Activated T-helper 1 cell treated with anti-CD3 and anti-CD28 coated beads, Interleukin-12 subunit alpha, Interleukin-12 subunit beta, Interleukin-2, Interleukin-4 antibody, amounts not matched to agents 30 ng/mL and 10 ng/mL and 1 ng/mL, durations not matched to agents 14 hours and 24 hours and 36 hours (primary cell): Measurements from ENCODE around the gene OTOG. TPM values are rescaled to one million over a fixed set of nuclear protein-coding genes. Genes with fewer than 3 reads are reported as not detected.

ENCODE experiments used
- DNase-seq: peaks from one replicate; pipeline ENCODE4 v3.0.0; 2021; ENCODE audit warnings: low spot score
- H3K27ac Mint-ChIP-seq: one replicate; pipeline ENCODE4 v1.8.0; 2021; ENCODE audit warnings: mild to moderate bottlenecking, mixed read lengths
- H3K27me3 Mint-ChIP-seq: one replicate; pipeline ENCODE4 v1.8.0; 2022; ENCODE audit warnings: mild to moderate bottlenecking, moderate library complexity, mixed read lengths; ENCODE audit not compliant: insufficient read depth
- H3K36me3 Mint-ChIP-seq: one replicate; pipeline ENCODE4 v1.8.0; 2021; ENCODE audit warnings: low read depth, mixed read lengths
- H3K4me1 Mint-ChIP-seq: one replicate; pipeline ENCODE4 v1.8.0; 2021; ENCODE audit warnings: low read depth, mixed read lengths
- H3K4me3 Mint-ChIP-seq: one replicate; pipeline ENCODE4 v1.8.0; 2021; ENCODE audit warnings: mild to moderate bottlenecking, moderate library complexity, mixed read lengths
- H3K9me3 Mint-ChIP-seq: one replicate; pipeline ENCODE4 v1.8.0; 2021; ENCODE audit warnings: mixed read lengths
- intact Hi-C: fragments of 100-400 bp; cut with micrococcal nuclease; formaldehyde crosslinking; loops from one replicate; pipeline ENCODE4 v1.15.1; 2024
- total RNA-seq: library from RNA; stranded (reverse); gene quantifications from 2 replicates; pipeline ENCODE4 v1.2.3, GENCODE V29; 2022

Gene OTOG
- total RNA-seq, 1 donor from 2014 or later = not detected

- Mint-ChIP-seq H3K4me1 (peaks cover 16% of the 10 kb centered on the region), H3K9me3 (no peaks in the 10 kb centered on the region), H3K4me3 (no peak overlapping the region), H3K27ac (no peak overlapping the region), H3K36me3 (no peaks in the 10 kb centered on the region), H3K27me3 (peaks cover 8% of the 10 kb centered on the region)
- no peak for DNase-seq
- intact Hi-C loops = no loop called here
These were observed 55.3 kb downstream of the OTOG start for GRCh38 chr11:17602105-17603001.

- no peaks in the 10 kb centered on the region for H3K36me3 Mint-ChIP-seq
- H3K4me3 Mint-ChIP-seq = no peak overlapping the region
- no peak overlapping the region for H3K27ac Mint-ChIP-seq
- intact Hi-C loops = no loop called here
- H3K9me3 Mint-ChIP-seq = no peaks in the 10 kb centered on the region
- no peak for DNase-seq
- peaks cover 16% of the 10 kb centered on the region for H3K4me1 Mint-ChIP-seq
- peaks cover 7% of the 10 kb centered on the region for H3K27me3 Mint-ChIP-seq
These were observed 56.2 kb downstream of the OTOG start for GRCh38 chr11:17603056-17603825.

GRCh38 chr11:17604201-17604914, 57.3 kb downstream of the OTOG start:
- Mint-ChIP-seq H3K4me1 (peaks cover 16% of the 10 kb centered on the region), H3K9me3 (no peaks in the 10 kb centered on the region), H3K36me3 (no peaks in the 10 kb centered on the region), H3K27me3 (peaks cover 7% of the 10 kb centered on the region), H3K27ac (no peak overlapping the region), H3K4me3 (no peak overlapping the region)
- intact Hi-C loops = no loop called here
- no peak for DNase-seq

GRCh38 chr11:17604915-17605233, 57.8 kb downstream of the OTOG start:
- Mint-ChIP-seq H3K9me3 (no peaks in the 10 kb centered on the region), H3K27ac (no peak overlapping the region), H3K4me3 (no peak overlapping the region), H3K4me1 (peaks cover 15% of the 10 kb centered on the region), H3K27me3 (peaks cover 7% of the 10 kb centered on the region), H3K36me3 (no peaks in the 10 kb centered on the region)
- DNase-seq = no peak
- intact Hi-C loops = no loop called here

- no peak overlapping the region for H3K27ac Mint-ChIP-seq
- H3K4me3 Mint-ChIP-seq = no peak overlapping the region
- no peaks in the 10 kb centered on the region for H3K36me3 Mint-ChIP-seq
- DNase-seq = no peak
- peaks cover 7% of the 10 kb centered on the region for H3K4me1 Mint-ChIP-seq
- H3K9me3 Mint-ChIP-seq = no peaks in the 10 kb centered on the region
- intact Hi-C loops = no loop called here
- H3K27me3 Mint-ChIP-seq = peaks cover 7% of the 10 kb centered on the region
These were observed 58.6 kb downstream of the OTOG start for GRCh38 chr11:17605651-17606122.

GRCh38 chr11:17606233-17607082, 59.4 kb downstream of the OTOG start:
- DNase-seq = no peak
- no peak overlapping the region for H3K4me3 Mint-ChIP-seq
- H3K4me1 Mint-ChIP-seq = no peaks in the 10 kb centered on the region
- intact Hi-C loops = no loop called here
- H3K27ac Mint-ChIP-seq = no peak overlapping the region
- peaks cover 2% of the 10 kb centered on the region for H3K27me3 Mint-ChIP-seq
- H3K9me3 Mint-ChIP-seq = no peaks in the 10 kb centered on the region
- no peaks in the 10 kb centered on the region for H3K36me3 Mint-ChIP-seq

GRCh38 chr11:17607083-17607429, 60.0 kb downstream of the OTOG start:
- Mint-ChIP-seq H3K27me3 (peaks cover 2% of the 10 kb centered on the region), H3K4me3 (no peak overlapping the region), H3K9me3 (no peaks in the 10 kb centered on the region), H3K4me1 (no peaks in the 10 kb centered on the region), H3K27ac (no peak overlapping the region), H3K36me3 (no peaks in the 10 kb centered on the region)
- intact Hi-C loops = no loop called here
- no peak for DNase-seq

- Mint-ChIP-seq H3K4me3 (no peak overlapping the region), H3K27me3 (peaks cover 2% of the 10 kb centered on the region), H3K9me3 (no peaks in the 10 kb centered on the region), H3K36me3 (no peaks in the 10 kb centered on the region), H3K4me1 (no peaks in the 10 kb centered on the region), H3K27ac (no peak overlapping the region)
- no peak for DNase-seq
- intact Hi-C loops = no loop called here
These were observed 60.8 kb downstream of the OTOG start for GRCh38 chr11:17607591-17608570.

GRCh38 chr11:17608821-17609220, 61.8 kb downstream of the OTOG start:
- no peaks in the 10 kb centered on the region for H3K4me1 Mint-ChIP-seq
- no peak overlapping the region for H3K4me3 Mint-ChIP-seq
- peaks cover 2% of the 10 kb centered on the region for H3K27me3 Mint-ChIP-seq
- H3K9me3 Mint-ChIP-seq = no peaks in the 10 kb centered on the region
- intact Hi-C loops = no loop called here
- H3K36me3 Mint-ChIP-seq = no peaks in the 10 kb centered on the region
- no peak for DNase-seq
- H3K27ac Mint-ChIP-seq = no peak overlapping the region

- no peak overlapping the region for H3K4me3 Mint-ChIP-seq
- H3K36me3 Mint-ChIP-seq = no peaks in the 10 kb centered on the region
- no peaks in the 10 kb centered on the region for H3K4me1 Mint-ChIP-seq
- H3K27ac Mint-ChIP-seq = no peak overlapping the region
- H3K9me3 Mint-ChIP-seq = no peaks in the 10 kb centered on the region
- H3K27me3 Mint-ChIP-seq = peaks cover 2% of the 10 kb centered on the region
- DNase-seq = no peak
- intact Hi-C loops = no loop called here
These were observed 62.4 kb downstream of the OTOG start for GRCh38 chr11:17609291-17610084.
